Mesothelial cell of epicardium (in vitro differentiated cells): ENCODE measurements around the gene BNC2. TPM values are rescaled to one million over a fixed set of nuclear protein-coding genes. Genes with fewer than 3 reads are reported as not detected.

Experiments
- DNase-seq, 2 experiments: peaks; one replicate each; pipeline ENCODE4 v3.0.0; 2021; ENCODE audit warnings: low spot score in 2 of 2; ENCODE audit not compliant: unreplicated experiment in 2 of 2
- H3K27ac Mint-ChIP-seq: 2 replicates; pipeline ENCODE4 v1.8.0; 2021; ENCODE audit warnings: mixed read lengths
- H3K27me3 Mint-ChIP-seq: 2 replicates; pipeline ENCODE4 v1.8.0; 2021; ENCODE audit warnings: low read depth, mixed read lengths
- H3K36me3 Mint-ChIP-seq: 2 replicates; pipeline ENCODE4 v1.8.0; 2021; ENCODE audit warnings: mixed read lengths
- H3K4me1 Mint-ChIP-seq: 2 replicates; pipeline ENCODE4 v1.8.0; 2021; ENCODE audit warnings: mixed read lengths
- H3K4me3 Mint-ChIP-seq: 2 replicates; pipeline ENCODE4 v1.8.0; 2021; ENCODE audit warnings: mild to moderate bottlenecking, moderate library complexity, mixed read lengths
- H3K9me3 Mint-ChIP-seq: 2 replicates; pipeline ENCODE4 v1.8.0; 2021; ENCODE audit warnings: mixed read lengths
- CTCF ChIP-seq: fragments of 200-600 bp; sonication (generic); IDR thresholded peaks from one replicate; pipeline ENCODE4 v1.5.0; 2021; ENCODE audit warnings: antibody characterized with exemption; ENCODE audit not compliant: unreplicated experiment
- total RNA-seq: library from RNA; stranded (reverse); gene quantifications from 3 replicates; pipeline ENCODE4 v1.2.1, GENCODE V29; 2021

BNC2 gene
- total RNA-seq, 1 donor from 2014 or later = 45.1 TPM

- H3K27ac Mint-ChIP-seq = no peak overlapping the region
- H3K36me3 Mint-ChIP-seq = no peaks in the 10 kb centered on the region
- peaks cover 18% of the 10 kb centered on the region for H3K4me1 Mint-ChIP-seq
- H3K4me3 Mint-ChIP-seq = no peak overlapping the region
- DNase-seq = no peak
- H3K27me3 Mint-ChIP-seq = no peaks in the 10 kb centered on the region
- TF ChIP-seq CTCF = no peak
- no peaks in the 10 kb centered on the region for H3K9me3 Mint-ChIP-seq
Measured at GRCh38 chr9:16775330-16775729, 95.1 kb downstream of the BNC2 start.

- no peaks in the 10 kb centered on the region for H3K9me3 Mint-ChIP-seq
- peaks cover 17% of the 10 kb centered on the region for H3K4me1 Mint-ChIP-seq
- no peak for TF ChIP-seq CTCF
- no peaks in the 10 kb centered on the region for H3K36me3 Mint-ChIP-seq
- no peak for DNase-seq
- no peak overlapping the region for H3K27ac Mint-ChIP-seq
- no peaks in the 10 kb centered on the region for H3K27me3 Mint-ChIP-seq
- no peak overlapping the region for H3K4me3 Mint-ChIP-seq
Measured at GRCh38 chr9:16773617-16774016, 96.9 kb downstream of the BNC2 start.

GRCh38 chr9:16773116-16773515 is 97.4 kb downstream of the BNC2 start:
- peaks cover 12% of the 10 kb centered on the region for H3K4me1 Mint-ChIP-seq
- H3K36me3 Mint-ChIP-seq = no peaks in the 10 kb centered on the region
- no peak for TF ChIP-seq CTCF
- DNase-seq = no peak
- H3K9me3 Mint-ChIP-seq = no peaks in the 10 kb centered on the region
- no peaks in the 10 kb centered on the region for H3K27me3 Mint-ChIP-seq
- H3K27ac Mint-ChIP-seq = no peak overlapping the region
- H3K4me3 Mint-ChIP-seq = no peak overlapping the region

GRCh38 chr9:16771356-16771755 is 99.1 kb downstream of the BNC2 start:
- TF ChIP-seq CTCF = no peak
- H3K4me1 Mint-ChIP-seq = peaks cover 12% of the 10 kb centered on the region
- H3K27me3 Mint-ChIP-seq = no peaks in the 10 kb centered on the region
- no peak overlapping the region for H3K27ac Mint-ChIP-seq
- no peak overlapping the region for H3K4me3 Mint-ChIP-seq
- no peaks in the 10 kb centered on the region for H3K36me3 Mint-ChIP-seq
- no peaks in the 10 kb centered on the region for H3K9me3 Mint-ChIP-seq
- DNase-seq = no peak

- Mint-ChIP-seq H3K4me3 (no peak overlapping the region), H3K27ac (no peak overlapping the region), H3K27me3 (no peaks in the 10 kb centered on the region), H3K4me1 (peaks cover 12% of the 10 kb centered on the region), H3K36me3 (no peaks in the 10 kb centered on the region), H3K9me3 (no peaks in the 10 kb centered on the region)
- no peak for DNase-seq
- no peak for TF ChIP-seq CTCF
Measured at GRCh38 chr9:16769291-16769690, 101.2 kb downstream of the BNC2 start.

- H3K9me3 Mint-ChIP-seq = no peaks in the 10 kb centered on the region
Measured at GRCh38 chr9:16768816-16769215, 101.7 kb downstream of the BNC2 start.

More at GRCh38 chr9:16768816-16769215, 101.7 kb downstream of the BNC2 start:
- Mint-ChIP-seq H3K27ac (no peak overlapping the region), H3K36me3 (no peaks in the 10 kb centered on the region), H3K4me1 (peaks cover 15% of the 10 kb centered on the region), H3K27me3 (no peaks in the 10 kb centered on the region), H3K4me3 (no peak overlapping the region)
- DNase-seq = no peak
- no peak for TF ChIP-seq CTCF
